IPS DF 6.9 (cell line): Measurements from ENCODE around the gene GNAQ.

Source experiments
- DNase-seq: peaks from one replicate; pipeline ENCODE4 v3.0.0-alpha.2; 2013; ENCODE audit warnings: low read depth, low spot score
- H3K27ac ChIP-seq: one replicate; pipeline ENCODE4 v1.5.1; 2013; ENCODE audit warnings: low read length, control low read depth
- H3K27me3 ChIP-seq: 2 replicates; pipeline ENCODE4 v1.6.1; 2013; ENCODE audit warnings: mild to moderate bottlenecking, low read length; ENCODE audit not compliant: control insufficient read depth, insufficient read depth
- H3K36me3 ChIP-seq: 2 replicates; pipeline ENCODE4 v1.6.1; 2013; ENCODE audit warnings: low read length; ENCODE audit not compliant: control insufficient read depth, insufficient read depth
- H3K4me1 ChIP-seq: 2 replicates; pipeline ENCODE4 v1.6.1; 2013; ENCODE audit warnings: low read length; ENCODE audit not compliant: control insufficient read depth, insufficient read depth
- H3K4me3 ChIP-seq: 2 replicates; pipeline ENCODE4 v1.5.1; 2013; ENCODE audit warnings: mild to moderate bottlenecking, low read length
- H3K9me3 ChIP-seq: 2 replicates; pipeline ENCODE4 v1.6.1; 2013; ENCODE audit warnings: low read length, inconsistent platforms; ENCODE audit not compliant: control insufficient read depth, insufficient read depth
- WGBS: extraction: QIAGEN DNeasy Blood & Tissue Kit; methylation state at CpG from one replicate; pipeline ENCODE4 v1.1.7; 2013; ENCODE audit warnings: mixed read lengths, missing lambda C conversion rate; ENCODE audit not compliant: insufficient read length, insufficient coverage; 5-methylcytosine and 5-hydroxymethylcytosine counted together

The GNAQ gene

GRCh38 chr9:77854258-77854915 lies 177.2 kb downstream of the GNAQ start:
- no peaks in the 10 kb centered on the region for H3K4me1 ChIP-seq
- H3K4me3 ChIP-seq, result no peak overlapping the region
- no peaks in the 10 kb centered on the region for H3K36me3 ChIP-seq
- DNase-seq, result no peak
- no peaks in the 10 kb centered on the region for H3K27me3 ChIP-seq
- WGBS, result no CpG with 5 or more reads among the region's 4 CpGs
- H3K27ac ChIP-seq, result no peak overlapping the region
- no peaks in the 10 kb centered on the region for H3K9me3 ChIP-seq

- Histone ChIP-seq H3K9me3 (no peaks in the 10 kb centered on the region), H3K27me3 (no peaks in the 10 kb centered on the region), H3K4me3 (no peak overlapping the region), H3K36me3 (no peaks in the 10 kb centered on the region), H3K27ac (no peak overlapping the region), H3K4me1 (no peaks in the 10 kb centered on the region)
- DNase-seq, result no peak
- no CpG with 5 or more reads among the region's 3 CpGs for WGBS
Observed at GRCh38 chr9:77853716-77854115, 177.9 kb downstream of the GNAQ start.

- no peaks in the 10 kb centered on the region for H3K36me3 ChIP-seq
- H3K4me3 ChIP-seq, result no peak overlapping the region
- WGBS, result no CpG with 5 or more reads among the region's 3 CpGs
- no peak for DNase-seq
- H3K4me1 ChIP-seq, result no peaks in the 10 kb centered on the region
- H3K9me3 ChIP-seq, result no peaks in the 10 kb centered on the region
- no peak overlapping the region for H3K27ac ChIP-seq
- H3K27me3 ChIP-seq, result no peaks in the 10 kb centered on the region
Observed at GRCh38 chr9:77851882-77852595, 179.6 kb downstream of the GNAQ start.

- H3K4me3 ChIP-seq, result no peak overlapping the region
- no peak overlapping the region for H3K27ac ChIP-seq
- no peak for DNase-seq
- no peaks in the 10 kb centered on the region for H3K4me1 ChIP-seq
- WGBS, result no CpG with 5 or more reads among the region's 6 CpGs
- no peaks in the 10 kb centered on the region for H3K27me3 ChIP-seq
- H3K36me3 ChIP-seq, result no peaks in the 10 kb centered on the region
- H3K9me3 ChIP-seq, result no peaks in the 10 kb centered on the region
Observed at GRCh38 chr9:77848897-77849296, 182.7 kb downstream of the GNAQ start.

- H3K27ac ChIP-seq, result no peak overlapping the region
Observed at GRCh38 chr9:77848404-77848803, 183.2 kb downstream of the GNAQ start.

GRCh38 chr9:77847626-77848025 lies 184.0 kb downstream of the GNAQ start:
- Histone ChIP-seq H3K27me3 (no peaks in the 10 kb centered on the region), H3K4me3 (no peak overlapping the region), H3K9me3 (no peaks in the 10 kb centered on the region), H3K27ac (no peak overlapping the region), H3K36me3 (no peaks in the 10 kb centered on the region), H3K4me1 (no peaks in the 10 kb centered on the region)
- no peak for DNase-seq
- WGBS, result no CpG with 5 or more reads among the region's 2 CpGs

More at GRCh38 chr9:77848404-77848803, 183.2 kb downstream of the GNAQ start:
- no peaks in the 10 kb centered on the region for H3K27me3 ChIP-seq
- no peak overlapping the region for H3K4me3 ChIP-seq
- WGBS, result no CpG with 5 or more reads among the region's 2 CpGs
- H3K4me1 ChIP-seq, result no peaks in the 10 kb centered on the region
- no peak for DNase-seq
- H3K9me3 ChIP-seq, result no peaks in the 10 kb centered on the region
- no peaks in the 10 kb centered on the region for H3K36me3 ChIP-seq

GRCh38 chr9:77847059-77847499 lies 184.5 kb downstream of the GNAQ start:
- Histone ChIP-seq H3K36me3 (no peaks in the 10 kb centered on the region), H3K27ac (no peak overlapping the region), H3K4me1 (no peaks in the 10 kb centered on the region), H3K4me3 (no peak overlapping the region), H3K27me3 (no peaks in the 10 kb centered on the region), H3K9me3 (no peaks in the 10 kb centered on the region)
- DNase-seq, result no peak
- WGBS, result no CpG with 5 or more reads among the region's 8 CpGs

- H3K27me3 ChIP-seq, result no peaks in the 10 kb centered on the region
- no peak overlapping the region for H3K4me3 ChIP-seq
- no peak overlapping the region for H3K27ac ChIP-seq
- no CpG with 5 or more reads among the region's 4 CpGs for WGBS
- no peaks in the 10 kb centered on the region for H3K9me3 ChIP-seq
- H3K4me1 ChIP-seq, result no peaks in the 10 kb centered on the region
- DNase-seq, result no peak
- H3K36me3 ChIP-seq, result no peaks in the 10 kb centered on the region
Observed at GRCh38 chr9:77844415-77844814, 187.2 kb downstream of the GNAQ start.

- H3K4me1 ChIP-seq, result no peaks in the 10 kb centered on the region
- H3K4me3 ChIP-seq, result no peak overlapping the region
- H3K27ac ChIP-seq, result no peak overlapping the region
- H3K27me3 ChIP-seq, result no peaks in the 10 kb centered on the region
- no peaks in the 10 kb centered on the region for H3K9me3 ChIP-seq
- no peak for DNase-seq
- no peaks in the 10 kb centered on the region for H3K36me3 ChIP-seq
- no CpG with 5 or more reads among the region's 1 CpG for WGBS
Observed at GRCh38 chr9:77843871-77844155, 187.8 kb downstream of the GNAQ start.

GRCh38 chr9:77843076-77843870 lies 188.3 kb downstream of the GNAQ start:
- H3K4me1 ChIP-seq, result no peaks in the 10 kb centered on the region
- H3K4me3 ChIP-seq, result no peak overlapping the region
- no peaks in the 10 kb centered on the region for H3K36me3 ChIP-seq
- no peak for DNase-seq
- WGBS, result no CpG with 5 or more reads among the region's 4 CpGs
- H3K27me3 ChIP-seq, result no peaks in the 10 kb centered on the region
- no peaks in the 10 kb centered on the region for H3K9me3 ChIP-seq
- no peak overlapping the region for H3K27ac ChIP-seq
